NK-92 (cell line): ENCODE results near the gene CALN1.
"Not testable (repeated sequence)": the region's sequence is repeated elsewhere in the genome, so short reads cannot be mapped to it uniquely, and the experiment has no call there.

ENCODE experiments used
- DNase-seq: peaks from one replicate; lab custom pipeline; 2025; ENCODE audit not compliant: unreplicated experiment; lab: John Stamatoyannopoulos, UW

Gene CALN1

GRCh38 chr7:71754828-71755227 lies 657.3 kb downstream of the CALN1 start:
- no peak for DNase-seq

DNA sequence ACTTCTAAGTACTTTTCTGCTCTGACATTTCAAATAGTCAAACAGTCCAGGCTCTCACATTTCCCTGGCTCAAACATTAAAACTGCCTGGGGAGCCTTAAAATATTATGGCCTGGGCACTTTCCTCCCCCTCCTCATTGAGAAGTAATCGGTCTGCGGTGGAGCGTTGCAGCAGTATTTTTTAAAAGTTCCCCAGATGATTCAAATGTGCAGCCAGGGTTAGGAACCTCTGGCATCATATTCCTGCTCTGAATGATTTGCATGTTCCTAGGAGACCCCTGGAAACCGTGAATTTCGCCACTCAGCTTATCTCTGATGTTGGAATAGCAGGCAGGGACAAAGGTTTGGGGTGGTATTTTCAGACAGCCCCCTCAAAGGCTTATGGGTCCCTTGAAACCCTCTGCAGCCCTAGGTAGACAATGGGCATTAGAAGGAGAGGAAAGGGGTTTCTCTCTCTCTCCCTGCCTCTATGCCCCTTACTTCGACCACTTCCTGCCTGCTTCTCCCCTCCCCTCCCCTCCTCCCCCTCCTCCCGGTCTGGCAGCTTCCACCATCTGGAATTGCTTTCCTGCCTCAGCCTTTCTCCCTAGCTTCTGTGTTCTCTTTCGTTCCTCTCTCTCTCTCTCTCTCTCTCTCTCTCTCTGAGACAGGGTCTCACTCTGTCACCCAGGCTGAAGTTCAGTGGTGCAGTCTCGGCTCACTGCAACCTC lies 658.0 kb downstream of the CALN1 start:
- no peak for DNase-seq

GRCh38 chr7:71753236-71753635 lies 658.9 kb downstream of the CALN1 start:
- no peak for DNase-seq

DNA sequence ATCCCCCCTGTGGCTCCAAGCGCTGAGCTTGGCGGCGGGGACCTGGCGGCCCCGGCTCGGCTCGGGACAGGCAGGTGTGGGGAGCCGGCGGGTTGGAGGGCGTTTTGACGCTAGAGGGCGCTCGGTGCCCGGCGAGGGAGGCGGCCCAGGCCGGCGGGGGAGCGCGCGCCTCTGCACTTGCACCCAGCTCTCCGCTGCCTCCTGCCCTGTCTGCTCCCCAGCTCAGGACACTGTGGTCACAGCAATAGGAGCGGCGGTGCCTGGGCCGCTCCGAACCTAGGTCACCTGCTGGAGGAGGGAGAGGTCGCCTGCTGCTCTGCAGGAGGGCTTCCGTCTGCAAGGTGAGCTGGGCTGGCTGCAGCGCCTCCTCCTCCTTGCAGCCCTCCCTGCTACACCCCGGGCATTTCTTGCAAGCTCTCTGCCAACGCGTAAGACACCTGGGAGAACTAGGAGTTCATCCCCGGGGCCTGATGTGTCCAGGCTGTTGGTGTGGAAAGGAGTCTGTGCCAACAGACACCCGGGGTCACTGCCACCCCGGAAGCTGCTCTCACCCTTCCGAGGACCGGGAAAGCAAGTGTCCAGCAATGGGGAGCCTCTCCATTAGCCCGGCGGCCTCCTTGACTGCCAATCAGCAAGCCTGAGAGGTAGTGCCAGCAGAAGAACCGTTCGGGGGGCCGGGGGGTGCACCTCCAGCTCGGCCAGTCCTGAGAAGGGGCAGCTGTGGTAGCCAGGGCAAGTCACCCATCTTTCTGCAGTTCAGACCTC lies 659.8 kb downstream of the CALN1 start:
- no peak for DNase-seq

- DNase-seq = no peak
Observed at GRCh38 chr7:71750290-71750689, 661.8 kb downstream of the CALN1 start.

DNA sequence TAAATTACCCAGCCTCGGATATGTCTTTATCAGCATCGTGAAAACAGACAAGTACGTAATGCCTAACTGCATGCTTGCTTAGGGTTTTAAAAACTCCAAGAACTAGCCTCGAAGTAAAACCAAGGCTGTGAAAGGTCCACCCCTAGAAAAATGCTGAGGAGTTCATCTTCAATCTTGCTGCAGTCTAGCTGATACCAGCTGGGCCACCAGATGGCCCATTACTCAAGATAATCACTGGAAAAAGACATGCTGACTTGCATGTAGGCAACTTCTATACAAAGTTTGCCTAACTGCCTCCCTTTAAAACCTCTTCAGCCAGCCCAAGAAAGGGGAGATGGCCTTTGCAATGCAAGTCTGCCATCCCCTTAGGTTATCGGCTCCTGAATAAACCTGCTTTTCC lies 666.1 kb downstream of the CALN1 start:
- no peak for DNase-seq

- no peak for DNase-seq
Observed at GRCh38 chr7:71740174-71740560, 672.0 kb downstream of the CALN1 start.

DNA sequence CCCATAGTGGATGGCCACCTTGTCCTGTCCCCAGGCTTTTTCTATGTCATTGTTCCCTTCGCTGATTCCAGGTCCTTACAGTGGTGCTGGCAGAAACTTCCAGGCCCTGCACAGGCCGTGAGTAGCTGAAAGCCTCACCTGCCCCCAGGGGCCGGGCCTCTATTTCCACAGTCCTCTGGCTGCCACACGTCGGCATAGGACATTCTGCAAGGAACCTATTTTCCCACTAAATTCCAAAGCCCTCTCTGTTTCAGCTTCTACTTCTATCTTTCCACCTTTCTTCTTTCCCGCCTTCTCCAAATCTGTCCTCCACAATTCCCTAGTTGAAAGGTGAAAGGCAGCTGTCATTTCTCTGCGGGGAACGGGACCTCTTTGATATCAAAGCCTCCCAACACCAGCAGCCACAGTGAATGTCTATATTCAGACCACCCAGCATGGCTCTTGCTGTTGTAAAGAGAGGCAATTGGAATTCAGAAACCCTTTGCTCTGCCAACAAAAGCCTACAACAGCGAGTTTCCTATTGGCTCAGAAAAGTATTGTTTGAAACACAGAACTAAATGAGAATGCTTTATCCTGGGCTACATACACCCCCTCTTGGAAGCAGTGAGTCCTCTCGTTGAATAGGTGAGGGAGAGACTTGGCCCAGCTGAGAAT lies 672.5 kb downstream of the CALN1 start:
- DNase-seq = no peak

DNA sequence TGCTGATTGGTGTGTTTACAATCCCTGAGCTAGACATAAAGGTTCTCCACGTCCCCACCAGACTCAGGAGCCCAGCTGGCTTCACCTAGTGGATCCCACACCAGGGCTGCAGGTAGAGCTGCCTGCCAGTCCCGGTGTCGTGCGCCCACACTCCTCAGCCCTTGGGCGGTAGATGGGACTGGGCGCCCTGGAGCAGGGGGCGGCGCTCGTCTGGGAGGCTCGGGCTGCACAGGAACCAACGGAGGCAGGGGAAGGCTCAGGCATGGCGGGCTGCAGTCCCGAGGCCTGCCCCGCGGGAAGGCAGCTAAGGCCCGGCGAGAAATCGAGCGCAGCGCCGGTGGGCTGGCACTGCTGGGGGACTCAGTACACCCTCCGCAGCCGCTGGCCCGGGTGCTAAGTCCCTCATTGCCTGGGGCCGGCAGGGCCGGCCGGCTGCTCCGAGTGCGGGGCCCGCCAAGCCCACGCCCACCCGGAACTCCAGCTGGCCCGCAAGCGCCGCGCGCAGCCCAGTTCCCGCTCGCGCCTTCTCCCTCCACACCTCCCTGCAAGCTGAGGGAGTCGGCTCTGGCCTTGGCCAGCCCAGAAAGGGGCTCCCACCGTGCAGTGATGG lies 674.1 kb downstream of the CALN1 start:
- not testable (repeated sequence) for DNase-seq

- DNase-seq = no peak
Observed at GRCh38 chr7:71735961-71736556, 676.1 kb downstream of the CALN1 start.

GRCh38 chr7:71733107-71733870 lies 678.8 kb downstream of the CALN1 start:
- no peak for DNase-seq

- DNase-seq = no peak
Observed at GRCh38 chr7:71731740-71732139, 680.4 kb downstream of the CALN1 start.
